Transverse colon (tissue), 4 donors: ENCODE measurements around the gene GGPS1.

Source experiments
- POLR2A ChIP-seq: fragments of 450-650 bp; IDR thresholded peaks from one replicate; pipeline ENCODE4 v1.6.1; 2016; ENCODE audit warnings: antibody characterized with exemption, mild to moderate bottlenecking, moderate library complexity
- POLR2AphosphoS5 ChIP-seq, 3 donors: sonication (generic); formaldehyde crosslinking; IDR thresholded peaks; one replicate each; pipeline ENCODE4 v1.6.1; 2016; ENCODE audit warnings: antibody characterized with exemption in 3 of 3
- TF ChIP-seq, protein P1 (sequence below), 5 experiments: fragments of 200-600 bp in 3 of 5; fragments of 450-650 bp in 2 of 5; sonication (generic) in 3 of 5; IDR thresholded peaks; 1 replicate in 2 of 5; 2 replicates in 3 of 5; pipeline ENCODE4 v1.5.1; 2016 to 2017; ENCODE audit warnings: antibody characterized with exemption in 5 of 5, inconsistent platforms in 3 of 5, mild to moderate bottlenecking in 2 of 5, moderate library complexity in 1 of 5

DNA sequence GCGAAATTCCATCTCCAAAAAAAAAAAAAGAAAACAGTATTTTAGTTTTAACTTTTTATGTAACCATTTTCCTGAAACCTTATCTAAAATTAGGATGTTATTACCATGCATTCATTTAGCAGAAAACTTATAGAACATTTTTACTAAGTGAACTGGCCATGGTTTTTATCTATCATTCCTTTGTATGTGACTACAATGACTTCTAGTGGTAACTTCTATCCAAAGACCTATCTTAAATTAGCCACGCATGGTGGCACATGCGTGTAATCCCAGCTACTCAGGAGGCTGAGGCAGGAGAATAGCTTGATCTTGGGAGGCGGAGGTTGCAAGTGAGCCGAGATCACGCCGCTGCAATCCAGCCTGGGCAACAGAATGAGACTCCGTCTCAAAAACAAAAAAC lies 11.4 kb downstream of the GGPS1 start:
- TF ChIP-seq POLR2AphosphoS5 (IDR thresholded peaks at IDR 0.05) (no peak), POLR2A (no peak)
- TF ChIP-seq, protein P1, sequence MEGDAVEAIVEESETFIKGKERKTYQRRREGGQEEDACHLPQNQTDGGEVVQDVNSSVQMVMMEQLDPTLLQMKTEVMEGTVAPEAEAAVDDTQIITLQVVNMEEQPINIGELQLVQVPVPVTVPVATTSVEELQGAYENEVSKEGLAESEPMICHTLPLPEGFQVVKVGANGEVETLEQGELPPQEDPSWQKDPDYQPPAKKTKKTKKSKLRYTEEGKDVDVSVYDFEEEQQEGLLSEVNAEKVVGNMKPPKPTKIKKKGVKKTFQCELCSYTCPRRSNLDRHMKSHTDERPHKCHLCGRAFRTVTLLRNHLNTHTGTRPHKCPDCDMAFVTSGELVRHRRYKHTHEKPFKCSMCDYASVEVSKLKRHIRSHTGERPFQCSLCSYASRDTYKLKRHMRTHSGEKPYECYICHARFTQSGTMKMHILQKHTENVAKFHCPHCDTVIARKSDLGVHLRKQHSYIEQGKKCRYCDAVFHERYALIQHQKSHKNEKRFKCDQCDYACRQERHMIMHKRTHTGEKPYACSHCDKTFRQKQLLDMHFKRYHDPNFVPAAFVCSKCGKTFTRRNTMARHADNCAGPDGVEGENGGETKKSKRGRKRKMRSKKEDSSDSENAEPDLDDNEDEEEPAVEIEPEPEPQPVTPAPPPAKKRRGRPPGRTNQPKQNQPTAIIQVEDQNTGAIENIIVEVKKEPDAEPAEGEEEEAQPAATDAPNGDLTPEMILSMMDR (IDR thresholded peaks at IDR 0.05): no peak
